ENCODE measurements around the gene C16orf89.

Gene C16orf89

GRCh38 chr16:5027575-5028235 lies 38.1 kb downstream of the C16orf89 start:
- DNase-seq: no peak

- DNase-seq: no peak
Observed at GRCh38 chr16:5027086-5027485, 38.7 kb downstream of the C16orf89 start.

GRCh38 chr16:5026664-5027063 lies 39.1 kb downstream of the C16orf89 start:
- DNase-seq: no peak

- DNase-seq: no peak
Observed at GRCh38 chr16:5025171-5025632, 40.6 kb downstream of the C16orf89 start.

- DNase-seq: no peak
Observed at GRCh38 chr16:5024632-5025031, 41.1 kb downstream of the C16orf89 start.

GRCh38 chr16:5022521-5022920 lies 43.2 kb downstream of the C16orf89 start:
- no peak for DNase-seq

GRCh38 chr16:5020551-5020950 lies 45.2 kb downstream of the C16orf89 start:
- no peak for DNase-seq

GRCh38 chr16:5019775-5020174 lies 46.0 kb downstream of the C16orf89 start:
- DNase-seq: no peak

GRCh38 chr16:5018793-5019192 lies 47.0 kb downstream of the C16orf89 start:
- no peak for DNase-seq

GRCh38 chr16:5017678-5017969 lies 48.1 kb downstream of the C16orf89 start:
- no peak for DNase-seq

GRCh38 chr16:5016967-5017677 lies 48.6 kb downstream of the C16orf89 start:
- DNase-seq: no peak

GRCh38 chr16:5015887-5016286 lies 49.9 kb downstream of the C16orf89 start:
- no peak for DNase-seq

GRCh38 chr16:5015351-5015750 lies 50.4 kb downstream of the C16orf89 start:
- DNase-seq: no peak

GRCh38 chr16:5012887-5013286 lies 52.9 kb downstream of the C16orf89 start:
- no peak for DNase-seq

GRCh38 chr16:5011637-5012036 lies 54.1 kb downstream of the C16orf89 start:
- DNase-seq: no peak

- DNase-seq: no peak
Observed at GRCh38 chr16:5010576-5011329, 55.0 kb downstream of the C16orf89 start.

- no peak for DNase-seq
Observed at GRCh38 chr16:5008311-5008731, 57.4 kb downstream of the C16orf89 start.

GRCh38 chr16:5007256-5007655 lies 58.5 kb downstream of the C16orf89 start:
- no peak for DNase-seq

- no peak for DNase-seq
Observed at GRCh38 chr16:5006348-5007193, 59.2 kb downstream of the C16orf89 start.

- DNase-seq: no peak
Observed at GRCh38 chr16:5005916-5006315, 59.8 kb downstream of the C16orf89 start.

- no peak for DNase-seq
Observed at GRCh38 chr16:5004311-5004710, 61.4 kb downstream of the C16orf89 start.

- no peak for DNase-seq
Observed at GRCh38 chr16:5003828-5004227, 61.9 kb downstream of the C16orf89 start.

GRCh38 chr16:5003211-5003610 lies 62.5 kb downstream of the C16orf89 start:
- DNase-seq: no peak
